GM12878 (cell line): ENCODE results near the gene C6orf62. TPM values are rescaled to one million over a fixed set of nuclear protein-coding genes. Genes with fewer than 3 reads are reported as not detected.

Experiments
- CBFB ChIP-seq: IDR thresholded peaks from 2 replicates; pipeline ENCODE4 v1.6.1; 2016; ENCODE audit warnings: antibody characterized with exemption, low read depth
- CBX5 ChIP-seq: sonication (generic); IDR thresholded peaks from 2 replicates; pipeline ENCODE4 v1.6.1; 2016; ENCODE audit warnings: low read depth, moderate library complexity, mild to moderate bottlenecking, inconsistent platforms
- CEBPZ ChIP-seq: fragments of 150-350 bp; IDR thresholded peaks from 2 replicates; pipeline ENCODE4 v1.6.1; 2016; ENCODE audit warnings: low read depth, low read length
- HDAC2 ChIP-seq: fragments of 200-600 bp; sonication (generic); IDR thresholded peaks from 2 replicates; pipeline ENCODE4 v1.6.1; 2017
- JUND ChIP-seq: IDR thresholded peaks from 2 replicates; pipeline ENCODE4 v1.6.1; 2012; ENCODE audit warnings: low read depth, mild to moderate bottlenecking, low read length, improper control_type of control experiment, moderate library complexity
- MLLT1 ChIP-seq: fragments of 450-650 bp; IDR thresholded peaks from 2 replicates; pipeline ENCODE4 v1.6.1; 2016; ENCODE audit warnings: mild to moderate bottlenecking
- NFXL1 ChIP-seq: fragments of 450-650 bp; IDR thresholded peaks from 2 replicates; pipeline ENCODE4 v1.6.1; 2017; ENCODE audit warnings: antibody characterized with exemption, mild to moderate bottlenecking, borderline replicate concordance
- NFYA ChIP-seq: IDR thresholded peaks from 2 replicates; pipeline ENCODE4 v1.6.1; 2011; ENCODE audit warnings: low read depth, mild to moderate bottlenecking, low read length, improper control_type of control experiment, borderline replicate concordance
- REST ChIP-seq: IDR thresholded peaks from 2 replicates; pipeline ENCODE4 v1.6.1; 2012; ENCODE audit warnings: mild to moderate bottlenecking, low read depth, low read length
- RUNX3 ChIP-seq: IDR thresholded peaks from 2 replicates; pipeline ENCODE4 v1.6.1; 2012; ENCODE audit warnings: low read length, inconsistent platforms
- SIX5 ChIP-seq: IDR thresholded peaks from 2 replicates; pipeline ENCODE4 v1.6.1; 2011; ENCODE audit warnings: mild to moderate bottlenecking, low read depth, low read length, moderate library complexity; ENCODE audit not compliant: severe bottlenecking
- SP1 ChIP-seq: IDR thresholded peaks from one replicate; pipeline ENCODE4 v1.6.1; 2011; ENCODE audit warnings: low read depth, low read length
- STAT3 ChIP-seq: IDR thresholded peaks from 2 replicates; pipeline ENCODE4 v1.6.1; 2011; ENCODE audit warnings: low read depth, low read length, improper control_type of control experiment
- TCF7 ChIP-seq: IDR thresholded peaks from 2 replicates; pipeline ENCODE4 v1.6.1; 2014; ENCODE audit warnings: antibody characterized with exemption, borderline replicate concordance
- ZBTB11 ChIP-seq: fragments of 450-650 bp; formaldehyde crosslinking; IDR thresholded peaks from 2 replicates; pipeline ENCODE4 v1.5.0; 2022; ENCODE audit warnings: mild to moderate bottlenecking, missing genetic modification characterization
- ZNF217 ChIP-seq: fragments of 450-650 bp; IDR thresholded peaks from 2 replicates; pipeline ENCODE4 v1.6.1; 2017; ENCODE audit warnings: antibody characterized with exemption, mild to moderate bottlenecking
- ZZZ3 ChIP-seq: IDR thresholded peaks from 2 replicates; pipeline ENCODE4 v1.6.1; 2011; ENCODE audit warnings: low read depth; ENCODE audit not compliant: control insufficient read depth, insufficient read length
- polyA plus RNA-seq, 11 experiments: library from polyadenylated mRNA; depleted of rRNA in 4 of 11; unstranded in 6 of 11; stranded (reverse) in 5 of 11; fragments of >200 nt; fragmentation: Nextera tagmentation in 4 of 11; fragmentation: Illumina TruSeq in 1 of 11; extraction: Ambion mirVana in 4 of 11; extraction: Trizol in 1 of 11; gene quantifications; 1 replicate in 1 of 11; 2 replicates in 10 of 11; pipeline versions ENCODE4 v1.2.1 to v1.2.3, GENCODE V29; 2011 to 2016; ENCODE audit warnings: inconsistent platforms in 2 of 11, missing spikeins in 2 of 11, low read depth in 1 of 11
- total RNA-seq, 4 experiments: library from RNA; depleted of rRNA in 3 of 4; stranded (reverse); fragments of >200 nt in 3 of 4; fragmentation: Illumina TruSeq in 1 of 4; extraction: Trizol in 1 of 4; gene quantifications; 2 replicates each; pipeline versions ENCODE4 v1.2.1 to v1.2.3, GENCODE V29; 2013 to 2021
- TF ChIP-seq, protein P1 (sequence below): IDR thresholded peaks from 2 replicates; pipeline ENCODE4 v1.6.1; 2011; ENCODE audit warnings: low read depth, mild to moderate bottlenecking, low read length, moderate library complexity, borderline replicate concordance; ENCODE audit errors: extremely low read depth

Gene C6orf62
- total and polyA plus RNA-seq, 10 of the 15 experiments (the other 5 are each of a cell fraction or from before 2014, with no cell fraction given) = 55.6 to 565 (median 126) TPM

GRCh38 chr6:24721461-24722215, 2.7 kb upstream of the C6orf62 start (continued):
- TF ChIP-seq CEBPZ (no peak), JUND (no peak), RUNX3 (peak; percentile 50; the same call in 1 of the 2 replicates), MLLT1 (no peak), NFYA (no peak), REST (no peak), SIX5 (no peak), CBFB (peak; percentile 57; the same call in 1 of the 2 replicates), HDAC2 (no peak), STAT3 (no peak), ZNF217 (no peak), ZBTB11 (CRISPR knock-in tag) (no peak), SP1 (no peak), NFXL1 (no peak), ZZZ3 (no peak), TCF7 (no peak; the same call in 1 of the 2 replicates), CBX5 (peak; percentile 68; the same call in 1 of the 2 replicates)
- TF ChIP-seq, protein P1, sequence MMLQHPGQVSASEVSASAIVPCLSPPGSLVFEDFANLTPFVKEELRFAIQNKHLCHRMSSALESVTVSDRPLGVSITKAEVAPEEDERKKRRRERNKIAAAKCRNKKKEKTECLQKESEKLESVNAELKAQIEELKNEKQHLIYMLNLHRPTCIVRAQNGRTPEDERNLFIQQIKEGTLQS = no peak
